Stimulated activated CD8-positive, alpha-beta memory T cell treated with anti-CD3 and anti-CD28 coated beads, Interleukin-7, amount 100 ng/mL, for 1 hour (primary cell): ENCODE measurements around the gene TCOF1.

Source experiments
- DNase-seq, 2 donors: peaks; one replicate each; pipeline ENCODE4 v3.0.0-alpha.2; 2020; ENCODE audit warnings: low read depth in 2 of 2

TCOF1 gene

DNA sequence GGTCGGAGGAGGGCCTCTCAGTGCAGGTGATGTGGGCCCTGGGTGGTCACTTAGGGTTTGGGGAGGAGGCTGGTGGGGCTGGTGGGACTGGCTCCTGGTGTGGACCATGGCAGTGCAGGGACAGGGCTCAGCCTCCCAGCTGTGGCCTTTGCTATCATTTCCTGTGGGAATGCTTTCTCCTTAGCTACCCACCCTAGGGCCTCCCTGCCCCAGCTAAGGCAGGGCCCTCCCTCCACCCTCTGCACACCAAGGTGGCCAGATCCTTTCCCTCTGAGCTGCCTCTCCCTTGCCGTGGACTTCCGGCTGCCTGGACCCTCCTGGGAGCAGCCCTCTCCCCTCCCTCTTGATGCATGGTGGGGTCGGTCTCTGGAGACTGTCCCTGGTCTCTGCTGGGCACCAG is 32.1 kb upstream of the TCOF1 start:
- no peak for DNase-seq

DNA sequence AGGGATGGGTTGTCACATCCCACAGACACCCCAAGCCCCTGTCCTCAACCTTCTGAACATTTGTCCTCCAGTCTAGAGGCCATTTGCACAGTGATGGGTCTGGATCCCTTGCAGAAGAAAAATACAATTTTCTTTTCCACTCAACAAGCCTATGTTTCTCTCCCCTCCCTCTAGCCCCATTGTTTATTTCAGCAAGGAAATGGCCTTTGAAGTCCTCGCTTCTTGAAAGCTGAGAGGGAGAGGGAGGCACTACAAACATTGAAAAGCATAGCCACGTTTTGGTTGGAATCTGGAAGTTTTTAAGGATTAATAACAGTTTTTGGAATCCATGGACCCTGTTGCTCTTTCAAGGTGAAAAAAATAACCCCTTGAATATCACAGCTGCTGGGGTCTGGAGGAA is 30.8 kb upstream of the TCOF1 start:
- DNase-seq = no peak

DNA sequence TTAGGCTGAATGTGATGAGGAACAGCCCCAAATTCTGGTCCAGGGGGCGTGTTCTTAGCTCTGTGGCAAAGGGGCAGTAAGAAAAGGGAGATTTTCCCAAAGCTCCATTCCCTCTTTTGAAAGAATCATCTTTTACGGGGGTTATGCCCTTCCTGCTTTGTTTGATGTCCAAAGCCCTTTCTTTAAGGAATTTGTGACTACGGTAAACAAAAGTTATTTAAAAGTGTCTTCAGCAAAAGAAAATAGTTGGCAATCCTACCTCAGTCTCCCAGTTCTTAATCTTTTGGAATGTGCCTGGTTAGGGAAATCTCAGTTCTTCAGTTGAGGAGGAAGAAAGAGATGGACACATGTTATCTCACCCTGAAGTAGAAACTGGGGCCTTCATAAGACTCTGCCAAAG is 30.4 kb upstream of the TCOF1 start:
- DNase-seq = no peak

DNA sequence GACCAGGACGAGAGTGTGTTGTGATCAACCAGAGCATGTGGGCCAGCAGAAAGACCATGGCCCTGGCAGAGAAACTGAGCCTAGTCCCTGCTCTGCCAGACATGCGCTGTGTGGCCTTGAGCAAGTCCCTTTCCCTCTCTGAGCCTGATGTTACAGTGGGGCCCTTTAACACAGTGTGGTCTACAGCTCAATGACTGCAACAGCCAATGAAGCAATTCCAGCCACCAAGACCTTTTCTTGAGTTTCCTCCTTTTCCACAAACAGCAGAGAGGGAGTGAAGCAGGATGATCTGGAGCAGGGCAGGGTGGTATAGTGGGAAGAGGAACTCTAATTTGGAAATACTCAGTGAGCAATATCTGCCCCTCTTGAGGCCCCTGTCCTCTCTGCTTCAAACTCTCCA is 29.0 kb upstream of the TCOF1 start:
- no peak for DNase-seq

DNA sequence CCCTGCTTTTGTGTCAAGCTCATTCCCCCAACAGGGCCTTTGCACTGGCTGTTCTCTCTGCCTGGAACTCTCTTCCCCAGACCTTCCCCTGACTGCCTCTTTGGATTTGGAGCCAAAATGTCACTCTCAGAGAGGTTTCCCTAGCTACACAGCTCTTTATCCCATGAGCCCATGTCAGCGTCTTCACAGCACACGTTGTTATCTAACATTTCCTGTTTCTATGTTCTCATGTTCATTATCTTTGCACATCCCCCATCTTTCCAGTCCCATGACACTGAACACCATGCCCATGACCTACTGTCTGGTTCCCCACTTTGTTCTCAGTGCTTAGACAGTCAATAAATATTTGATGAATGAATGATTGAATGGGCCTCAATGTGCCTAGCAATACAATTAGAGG is 28.5 kb upstream of the TCOF1 start:
- DNase-seq = no peak

DNA sequence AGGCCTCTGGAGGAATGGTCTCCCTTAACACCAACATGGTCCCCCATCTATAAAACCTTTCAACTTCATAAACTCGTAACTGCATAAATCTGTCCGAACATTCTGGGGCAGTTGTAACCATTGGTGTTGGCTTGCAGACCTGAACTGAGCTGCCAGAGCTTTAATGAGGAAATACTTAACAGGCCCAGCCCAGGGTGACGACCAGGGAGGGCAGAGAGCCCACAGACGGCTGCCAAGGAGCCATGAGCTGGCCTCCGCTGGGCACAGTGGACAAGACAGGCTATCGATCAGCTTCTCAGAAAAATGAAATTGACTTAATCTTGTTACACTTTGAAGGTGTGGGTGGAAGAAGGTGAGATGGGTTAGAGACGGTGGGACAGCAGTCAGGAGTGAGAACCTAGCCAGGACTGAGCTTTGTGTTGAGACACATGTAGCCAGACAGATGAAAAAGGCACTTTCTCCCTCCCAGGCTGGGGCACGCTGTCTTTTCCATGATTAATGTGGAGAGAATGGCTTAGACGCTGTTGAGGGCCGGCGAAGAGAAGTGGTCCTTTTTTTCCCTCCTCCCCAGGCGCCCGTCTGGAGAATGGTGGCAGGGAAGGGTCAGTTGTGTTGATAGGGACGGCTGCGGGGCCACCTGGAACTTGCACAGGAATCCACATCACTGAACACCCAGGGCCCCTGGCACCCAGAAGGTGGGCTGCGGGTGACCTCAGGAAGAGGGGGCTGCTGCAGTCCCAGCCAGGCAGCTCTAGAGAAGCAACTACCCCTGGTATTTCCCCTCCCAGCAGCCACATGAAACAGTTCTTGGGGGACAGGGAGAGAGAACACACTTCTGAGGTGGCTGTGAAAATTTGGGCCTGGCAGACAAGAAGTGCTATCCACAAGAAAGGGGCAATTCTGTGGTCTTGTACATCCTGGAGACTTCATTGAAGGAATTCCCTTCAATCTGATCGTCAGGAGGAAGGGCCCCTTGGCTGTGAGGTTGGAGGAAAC is 27.3 kb upstream of the TCOF1 start:
- no peak for DNase-seq

DNA sequence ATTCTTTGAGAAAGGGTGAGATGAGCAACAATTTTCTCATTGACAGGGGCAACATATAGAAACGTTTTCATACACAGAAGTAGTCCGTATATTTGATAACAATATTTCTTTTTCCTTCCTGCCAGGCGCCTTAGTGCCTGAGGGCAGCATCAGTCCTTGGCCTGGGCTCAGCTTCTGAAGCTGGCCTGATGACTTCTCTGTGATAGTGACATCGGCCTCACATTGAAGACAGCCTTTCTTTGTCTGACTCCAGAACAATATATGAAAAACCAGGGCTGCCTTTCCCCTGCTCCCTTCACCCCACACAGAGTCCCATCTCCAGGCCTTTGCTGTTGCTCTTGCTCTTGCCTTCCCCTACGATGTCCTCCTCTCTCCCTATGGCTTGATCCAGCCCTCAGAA is 24.1 kb upstream of the TCOF1 start:
- no peak for DNase-seq

DNA sequence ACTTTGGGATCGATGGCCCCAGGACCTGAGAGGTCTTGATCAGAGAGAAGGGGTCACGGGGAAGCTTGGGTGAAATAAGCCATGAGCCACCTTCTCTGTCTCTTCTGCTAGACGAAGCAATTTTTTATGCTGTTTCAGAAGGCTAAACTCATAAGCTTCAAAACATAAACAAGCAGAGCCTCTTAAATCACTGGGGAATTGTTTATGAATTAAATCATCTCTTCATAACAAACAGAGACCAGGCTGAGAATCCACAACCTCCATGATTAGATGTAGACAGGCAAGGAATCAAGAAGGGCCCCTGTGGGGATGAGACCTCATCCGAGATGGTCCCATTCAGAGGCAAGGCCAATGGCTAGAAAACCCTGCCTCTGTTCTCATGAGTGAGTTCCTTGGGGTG is 21.7 kb upstream of the TCOF1 start:
- DNase-seq = no peak

DNA sequence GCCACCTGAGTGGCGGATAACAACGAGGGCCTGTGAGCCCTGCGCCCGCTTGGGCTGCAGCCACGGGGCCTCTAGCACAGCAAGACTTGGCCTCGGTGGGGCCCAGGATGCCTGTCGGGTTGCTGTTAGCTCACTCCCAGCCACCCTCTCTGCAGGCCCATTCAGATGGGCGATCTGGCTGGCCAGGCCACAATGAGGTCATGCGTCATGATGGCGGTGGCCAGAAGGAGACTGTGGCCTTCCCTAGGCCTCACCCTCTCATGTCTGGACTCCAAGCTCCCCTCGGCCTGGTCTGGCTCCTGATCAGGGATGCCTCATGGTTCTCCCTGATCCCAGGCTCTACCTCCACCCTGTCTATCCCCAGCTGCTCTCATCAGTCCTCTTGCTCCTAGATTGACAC is 19.0 kb upstream of the TCOF1 start:
- no peak for DNase-seq

DNA sequence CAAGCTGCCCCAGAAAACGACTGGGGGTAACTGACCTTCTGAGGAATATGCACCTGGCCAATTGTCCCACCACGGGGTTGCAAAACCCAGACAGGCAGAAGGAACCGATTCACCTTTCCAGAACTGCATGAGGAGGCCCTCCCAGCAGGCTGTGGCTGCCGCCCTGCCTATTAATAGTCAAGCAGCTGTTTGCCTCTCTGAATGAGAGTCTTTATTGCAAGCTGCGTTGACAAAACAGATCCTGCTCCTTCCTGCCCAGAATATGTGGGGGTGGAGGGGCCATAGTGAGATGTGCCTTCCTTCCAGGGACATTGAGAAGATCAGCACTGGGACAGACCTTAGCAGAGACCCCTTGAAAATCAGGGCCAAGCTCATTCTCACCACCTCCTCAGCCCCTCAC is 18.3 kb upstream of the TCOF1 start:
- no peak for DNase-seq

DNA sequence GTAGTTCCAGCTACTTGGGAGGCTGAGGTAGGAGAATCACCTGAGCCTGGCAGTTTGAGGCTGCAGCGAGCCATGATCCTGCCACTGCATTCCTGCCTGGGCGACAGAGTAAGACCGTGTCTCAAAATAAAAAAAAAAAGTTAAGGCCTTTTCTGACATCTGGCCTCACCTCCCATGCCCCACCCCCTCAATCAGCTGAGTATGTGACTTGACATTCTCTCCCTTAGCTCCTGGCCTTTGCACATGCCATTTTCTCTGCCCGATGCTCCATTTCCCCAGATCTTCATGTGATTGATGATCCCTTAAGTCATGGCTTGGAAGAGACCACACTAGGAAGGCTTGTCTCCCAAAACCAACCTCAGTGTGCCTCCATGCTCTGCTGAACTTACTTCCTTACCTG is 17.7 kb upstream of the TCOF1 start:
- no peak for DNase-seq

DNA sequence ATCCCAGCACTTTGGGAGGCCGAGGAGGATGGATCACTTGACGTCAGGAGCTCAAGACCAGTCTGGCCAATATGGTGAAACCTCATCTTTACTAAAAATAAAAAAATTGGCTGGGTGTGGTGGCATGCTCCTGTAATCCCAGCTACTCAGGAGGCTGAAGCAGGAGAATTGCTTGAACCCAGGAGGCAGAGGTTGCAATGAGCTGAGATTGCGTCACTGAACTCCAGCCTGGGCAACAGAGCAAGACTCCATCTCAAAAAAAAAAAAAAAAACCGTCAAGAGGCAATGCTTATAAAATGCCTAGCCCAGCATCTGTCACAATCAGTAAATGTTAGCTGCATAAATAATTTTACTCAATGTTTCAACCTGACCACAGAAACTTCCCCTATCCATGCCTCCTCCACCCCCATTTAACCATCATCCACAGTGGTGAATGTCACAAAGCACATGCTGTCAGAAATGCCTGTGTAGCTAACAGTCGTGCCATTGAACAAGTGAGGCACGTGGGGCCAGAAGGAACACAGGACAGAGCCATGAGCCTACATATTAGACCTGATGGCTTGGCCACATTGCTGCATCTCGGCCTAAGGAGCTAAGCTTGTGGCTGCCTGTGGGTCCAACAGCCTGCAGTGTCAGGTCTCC is 16.8 kb upstream of the TCOF1 start:
- DNase-seq = no peak

DNA sequence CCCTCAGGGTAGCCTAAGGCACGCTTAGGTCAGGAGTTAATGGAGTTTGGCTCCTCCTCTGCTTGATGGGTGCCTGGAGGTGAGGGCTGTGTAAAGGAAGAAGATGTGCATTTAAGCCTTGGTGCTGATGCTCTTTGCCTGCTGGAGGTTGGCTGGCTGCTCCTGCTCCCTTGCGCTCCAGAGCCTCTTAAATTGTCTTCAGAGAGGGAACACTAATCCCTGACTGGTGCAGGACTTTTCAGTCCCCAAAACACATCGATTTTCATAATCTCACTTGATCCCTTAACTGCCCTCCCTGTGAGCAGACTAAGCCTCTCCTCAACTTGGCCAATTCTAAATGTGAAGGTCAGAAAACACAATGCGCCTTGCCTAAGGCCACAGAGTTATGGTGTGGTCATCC is 16.2 kb upstream of the TCOF1 start:
- no peak for DNase-seq

DNA sequence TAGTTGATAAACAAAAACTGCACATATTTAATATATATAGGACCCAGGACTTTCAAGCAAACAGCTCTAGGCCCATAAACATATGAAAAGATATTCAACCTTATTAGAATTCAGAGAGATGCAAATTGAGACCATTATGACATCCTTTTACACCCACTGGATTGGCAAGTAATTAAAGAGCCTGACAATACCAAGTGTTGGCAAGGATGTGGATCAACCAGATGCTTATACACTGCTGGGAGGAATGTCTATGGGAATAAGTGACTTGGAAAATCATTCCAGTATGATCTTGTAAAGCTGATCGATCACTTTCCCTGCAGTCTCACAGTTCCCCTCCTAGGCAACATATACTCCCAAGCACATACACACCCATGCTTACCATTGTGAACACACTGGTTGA is 15.5 kb upstream of the TCOF1 start:
- DNase-seq = no peak

DNA sequence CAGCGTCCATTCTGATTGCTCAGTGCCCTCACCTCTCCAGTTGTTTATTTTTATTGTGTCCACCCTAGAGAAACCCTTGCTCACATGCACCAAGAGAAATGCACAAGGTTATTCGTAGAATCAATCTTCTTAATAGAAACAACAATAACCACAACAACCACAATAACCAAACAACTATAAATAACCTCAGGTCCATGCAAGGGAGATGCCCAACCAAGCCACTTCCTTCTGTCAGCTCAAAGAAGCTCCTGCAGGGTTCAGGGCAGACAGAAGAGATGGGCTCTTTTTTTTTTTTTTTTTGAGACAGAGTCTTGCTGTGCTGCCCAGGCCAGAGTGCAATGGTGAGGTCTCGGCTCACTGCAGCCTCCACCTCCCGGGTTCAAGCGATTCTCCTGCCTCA is 14.9 kb upstream of the TCOF1 start:
- DNase-seq = no peak

DNA sequence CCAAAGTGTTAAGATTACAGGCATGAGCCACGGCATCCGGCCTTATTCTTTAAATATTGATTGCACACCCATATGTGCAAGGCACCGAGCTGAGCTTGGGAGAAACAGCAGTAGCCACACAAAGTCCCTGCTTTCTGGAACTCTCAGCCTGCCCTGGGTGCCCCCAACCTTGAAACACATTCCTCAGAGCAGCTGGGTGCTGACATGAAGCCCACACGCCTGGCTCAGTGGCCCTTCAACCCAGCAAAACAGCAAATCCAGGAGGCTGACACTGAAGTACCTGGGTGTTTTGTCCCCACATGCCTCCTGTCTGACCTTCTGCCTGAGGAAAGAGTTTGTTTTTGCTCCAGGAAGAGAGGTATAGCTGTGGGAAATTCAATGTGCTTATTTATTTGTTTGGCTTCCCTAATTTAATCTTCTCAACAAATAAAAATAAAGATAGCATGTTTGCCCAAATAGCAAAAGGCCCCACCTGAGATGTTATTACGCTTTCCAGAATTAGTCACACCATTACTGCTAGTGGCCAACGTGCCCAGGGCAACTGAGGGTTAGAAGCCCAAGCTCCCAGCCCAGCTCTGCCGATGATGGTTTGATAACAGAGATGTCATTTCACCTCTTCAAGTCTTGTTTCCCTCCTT is 13.4 kb upstream of the TCOF1 start:
- no peak for DNase-seq

DNA sequence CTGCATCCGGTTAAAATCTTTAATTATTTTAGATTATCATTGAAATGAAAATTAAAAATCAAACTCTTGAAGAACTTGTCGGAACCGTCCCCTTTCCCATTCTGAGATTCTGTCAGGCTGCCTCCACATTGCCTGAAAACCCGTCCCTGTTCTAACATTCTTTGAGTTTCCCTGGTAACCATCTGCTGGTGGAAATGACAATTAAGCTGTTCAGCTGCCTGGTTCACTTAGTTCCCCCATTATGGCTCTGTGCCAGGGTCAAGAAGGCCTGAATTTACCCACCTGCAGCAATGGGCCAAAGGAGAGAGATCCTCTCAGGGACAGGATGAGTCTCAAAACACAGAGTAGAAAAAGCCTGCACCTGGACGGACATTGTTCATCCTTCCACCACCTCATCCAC is 11.8 kb upstream of the TCOF1 start:
- DNase-seq = no peak

DNA sequence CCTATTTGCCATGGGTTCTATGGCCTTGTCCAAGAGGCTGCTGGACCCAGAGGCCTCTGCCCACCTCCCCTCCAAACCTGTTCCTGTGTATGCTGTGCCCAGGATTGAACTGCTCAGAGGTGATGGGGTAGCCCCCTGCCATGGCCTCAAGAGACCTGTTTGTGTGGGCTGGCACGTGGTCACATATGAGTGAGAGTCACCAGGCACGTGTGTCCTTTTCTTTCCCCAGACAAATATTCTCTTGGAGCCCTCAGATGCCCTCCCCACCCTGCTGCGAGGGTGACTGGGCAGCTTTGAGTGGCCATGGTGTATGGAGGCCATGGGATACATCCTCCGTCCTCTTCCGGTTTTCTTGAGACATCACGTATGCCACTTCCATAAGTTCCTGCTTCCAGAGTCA is 10.9 kb upstream of the TCOF1 start:
- DNase-seq = no peak

DNA sequence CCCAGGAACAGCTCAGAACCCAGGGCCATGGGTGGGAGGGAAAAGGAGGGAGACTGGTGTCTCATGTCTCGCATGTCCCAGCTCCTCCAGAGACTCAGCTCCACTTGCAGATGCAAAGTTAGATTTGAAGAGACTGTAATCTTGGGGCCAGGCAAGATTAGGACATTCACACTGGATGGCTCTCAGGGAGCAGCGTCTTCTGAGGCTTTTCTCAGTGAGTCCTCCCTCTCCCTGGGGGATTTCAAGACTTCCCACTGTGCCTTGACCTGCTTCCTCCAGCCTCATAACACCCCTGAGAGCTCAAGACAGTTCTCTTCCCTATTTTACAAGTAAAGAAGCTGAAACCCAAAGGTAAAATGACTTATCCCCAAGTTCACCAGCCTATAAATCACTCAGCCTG is 10.5 kb upstream of the TCOF1 start:
- DNase-seq = no peak

DNA sequence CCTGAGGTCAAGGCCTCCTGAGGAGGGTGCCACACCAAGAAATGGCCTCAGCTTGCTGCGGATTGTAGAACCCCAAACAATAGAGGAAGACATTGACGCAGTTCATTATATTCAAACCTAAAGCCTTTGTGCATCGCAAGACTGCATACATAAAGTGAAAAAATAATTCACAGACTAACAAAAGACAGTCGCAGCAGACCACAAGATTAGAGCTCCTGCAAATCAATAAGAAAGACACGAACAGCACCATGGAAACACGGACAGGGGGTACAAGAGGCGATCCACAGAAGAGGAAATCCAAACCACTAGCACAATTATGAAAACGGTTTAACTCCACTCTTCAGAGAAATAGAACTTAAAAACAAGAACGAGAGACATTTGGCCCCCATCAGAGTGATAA is 10.0 kb upstream of the TCOF1 start:
- no peak for DNase-seq

DNA sequence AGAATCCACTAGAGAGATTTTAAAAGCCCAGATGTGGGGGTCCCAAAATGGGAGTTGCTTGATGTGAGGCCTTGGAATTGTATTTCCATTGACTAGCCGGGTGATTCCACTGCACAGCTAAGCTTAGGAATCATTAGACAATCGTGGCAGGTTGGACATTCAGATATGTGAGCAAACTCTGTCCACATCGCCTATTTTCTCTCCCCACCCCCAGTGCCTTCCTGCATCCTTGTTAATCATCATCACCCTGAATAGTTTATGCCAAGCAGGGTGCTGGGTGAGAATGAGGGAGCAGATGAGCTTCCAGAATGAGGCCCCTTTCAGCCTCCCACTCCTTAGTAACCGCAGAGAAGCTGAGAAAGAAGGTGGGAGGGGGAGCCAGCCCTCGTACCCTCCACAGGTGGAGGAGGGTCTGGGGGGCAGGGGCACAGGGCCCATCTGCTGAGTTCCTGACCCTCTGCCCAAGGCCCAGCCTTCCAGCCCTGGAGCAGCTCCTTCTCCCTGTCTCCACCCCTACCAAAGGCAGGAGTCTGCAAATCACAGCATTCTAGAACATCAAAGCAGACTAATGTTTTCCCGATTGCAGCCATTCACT is 7.7 kb upstream of the TCOF1 start:
- no peak for DNase-seq

DNA sequence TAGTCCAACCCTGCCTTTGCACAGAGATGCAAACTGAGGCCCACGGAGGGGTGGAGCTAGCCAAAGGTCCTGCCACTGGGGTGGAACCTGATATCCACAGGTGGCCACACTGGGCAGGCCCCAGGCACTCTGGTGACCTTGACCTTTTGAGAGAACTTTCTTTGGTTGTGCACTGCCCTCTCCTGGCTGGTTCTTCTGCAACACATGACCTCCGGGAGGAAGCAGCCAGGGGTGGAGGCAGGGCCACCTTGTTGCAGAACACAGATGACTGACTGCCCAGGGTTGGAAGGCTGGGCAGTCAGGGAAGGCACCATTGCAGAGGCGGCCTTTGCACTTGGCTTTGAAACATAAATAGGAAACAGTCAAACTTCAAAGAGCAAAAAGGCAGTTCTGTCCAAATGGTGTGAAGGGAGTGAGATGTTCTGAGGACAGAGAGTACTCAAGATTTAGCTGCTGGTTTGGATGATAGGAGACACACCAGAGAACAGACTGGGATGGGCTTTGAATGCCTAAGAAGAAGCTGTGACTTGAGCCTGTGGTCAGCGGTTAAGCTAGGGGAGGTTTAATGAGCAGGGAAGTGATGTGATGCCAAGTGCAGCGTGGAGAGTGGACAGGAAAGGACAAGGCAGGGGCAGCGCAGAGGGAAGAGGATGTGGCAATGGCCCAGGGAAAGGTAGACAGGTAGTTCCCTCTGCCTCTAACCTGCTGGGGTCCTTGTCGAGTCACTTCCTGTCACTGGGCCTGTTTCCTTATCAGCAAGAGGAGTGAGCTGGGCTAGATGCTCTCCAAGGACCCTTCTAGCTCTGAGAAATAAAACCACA is 6.8 kb upstream of the TCOF1 start:
- peak in 1 of 2 donors; percentile 19 for DNase-seq
